Effector CD4-positive, alpha-beta T cell (primary cell): ENCODE data around the gene C14orf119.

Experiments
- DNase-seq: peaks from one replicate; pipeline ENCODE4 v3.0.0-alpha.2; 2020
- total RNA-seq: gene quantifications from one replicate; lab custom pipeline; 2026; lab: John Stamatoyannopoulos, UW

Gene C14orf119, protein sequence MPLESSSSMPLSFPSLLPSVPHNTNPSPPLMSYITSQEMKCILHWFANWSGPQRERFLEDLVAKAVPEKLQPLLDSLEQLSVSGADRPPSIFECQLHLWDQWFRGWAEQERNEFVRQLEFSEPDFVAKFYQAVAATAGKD
- 11.1 reads per million, percentile 34 among the genes with 10 or more reads in this experiment for total RNA-seq

DNA sequence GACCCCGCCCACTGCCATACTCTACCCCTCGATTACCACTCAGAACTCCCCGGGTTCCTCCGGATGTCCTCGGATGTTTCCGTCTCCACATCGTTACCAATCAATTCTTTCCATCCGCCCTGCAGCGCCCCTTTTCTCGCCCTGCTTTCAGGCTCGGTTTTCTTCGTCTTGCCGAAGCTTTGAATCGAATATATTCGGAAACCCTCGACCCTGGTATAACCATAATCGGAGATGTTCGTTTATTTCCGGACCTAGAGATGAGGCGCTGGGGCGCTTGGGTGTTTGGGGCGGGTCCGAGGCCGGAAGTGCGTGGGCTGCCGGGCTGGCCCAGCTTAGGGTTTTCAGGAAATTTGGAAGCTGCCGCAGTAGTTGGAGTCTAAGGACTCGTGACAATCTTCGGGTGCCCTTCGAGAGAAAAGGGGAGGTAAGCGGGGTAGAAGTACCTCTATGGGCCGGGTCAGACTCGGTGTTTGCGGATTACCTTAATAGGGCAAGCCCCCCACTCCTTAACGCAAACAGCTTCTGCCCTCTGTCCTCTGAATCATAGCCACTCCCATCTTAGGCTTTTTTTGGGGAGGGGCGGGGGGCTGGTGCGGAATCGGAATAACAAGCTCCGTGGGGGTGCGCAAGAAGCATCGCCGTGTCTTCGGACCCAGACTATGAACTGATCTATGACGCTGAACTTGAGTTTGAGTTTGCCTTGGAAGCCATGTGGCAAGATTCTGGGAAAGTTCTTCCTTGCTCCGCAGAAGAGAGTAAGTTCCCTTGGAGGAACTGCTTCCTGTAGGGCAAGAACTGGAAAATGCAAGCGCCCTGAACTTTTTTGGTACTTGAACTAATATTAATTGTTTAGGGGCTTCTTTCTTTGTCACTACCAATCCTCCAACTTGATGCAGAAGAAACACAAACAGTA lies at the start of gene C14orf119:
TSS of gene C14orf119 (plus strand) at position 310 of the 913 bp plus-strand sequence. CDS start 2,154 bp downstream, outside the sequence.
- DNase-seq, result peak; percentile 100

DNA sequence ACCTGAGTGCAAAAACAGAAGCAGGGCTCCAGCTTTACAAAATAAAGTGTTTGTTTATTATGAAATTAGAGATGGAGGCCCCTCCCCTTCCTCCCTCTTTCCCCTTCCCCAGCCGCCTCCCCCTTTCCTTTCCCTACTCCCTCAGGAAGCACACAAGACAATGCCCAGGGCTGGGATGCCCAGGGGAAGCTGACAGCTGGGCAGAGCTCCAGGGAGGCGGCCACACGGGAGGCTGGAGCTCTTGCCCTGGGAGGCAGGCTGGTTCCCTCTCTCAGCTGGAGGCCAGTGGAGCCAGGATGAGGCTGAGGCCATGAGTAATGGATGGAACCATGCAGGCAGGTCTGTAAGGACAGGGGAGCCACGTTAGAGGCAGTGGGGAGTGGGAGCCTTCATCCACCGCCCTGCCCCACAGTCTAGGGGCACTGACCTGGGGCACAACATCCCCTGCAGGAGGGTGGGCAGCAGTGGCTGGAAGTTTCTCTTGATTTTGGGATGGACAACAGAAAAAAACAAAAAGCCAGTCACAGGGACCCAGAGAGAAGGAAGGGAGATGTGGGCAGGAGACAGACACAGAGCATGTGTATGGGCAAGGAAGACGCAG lies 48.2 kb upstream of the C14orf119 start:
- DNase-seq, result no peak

DNA sequence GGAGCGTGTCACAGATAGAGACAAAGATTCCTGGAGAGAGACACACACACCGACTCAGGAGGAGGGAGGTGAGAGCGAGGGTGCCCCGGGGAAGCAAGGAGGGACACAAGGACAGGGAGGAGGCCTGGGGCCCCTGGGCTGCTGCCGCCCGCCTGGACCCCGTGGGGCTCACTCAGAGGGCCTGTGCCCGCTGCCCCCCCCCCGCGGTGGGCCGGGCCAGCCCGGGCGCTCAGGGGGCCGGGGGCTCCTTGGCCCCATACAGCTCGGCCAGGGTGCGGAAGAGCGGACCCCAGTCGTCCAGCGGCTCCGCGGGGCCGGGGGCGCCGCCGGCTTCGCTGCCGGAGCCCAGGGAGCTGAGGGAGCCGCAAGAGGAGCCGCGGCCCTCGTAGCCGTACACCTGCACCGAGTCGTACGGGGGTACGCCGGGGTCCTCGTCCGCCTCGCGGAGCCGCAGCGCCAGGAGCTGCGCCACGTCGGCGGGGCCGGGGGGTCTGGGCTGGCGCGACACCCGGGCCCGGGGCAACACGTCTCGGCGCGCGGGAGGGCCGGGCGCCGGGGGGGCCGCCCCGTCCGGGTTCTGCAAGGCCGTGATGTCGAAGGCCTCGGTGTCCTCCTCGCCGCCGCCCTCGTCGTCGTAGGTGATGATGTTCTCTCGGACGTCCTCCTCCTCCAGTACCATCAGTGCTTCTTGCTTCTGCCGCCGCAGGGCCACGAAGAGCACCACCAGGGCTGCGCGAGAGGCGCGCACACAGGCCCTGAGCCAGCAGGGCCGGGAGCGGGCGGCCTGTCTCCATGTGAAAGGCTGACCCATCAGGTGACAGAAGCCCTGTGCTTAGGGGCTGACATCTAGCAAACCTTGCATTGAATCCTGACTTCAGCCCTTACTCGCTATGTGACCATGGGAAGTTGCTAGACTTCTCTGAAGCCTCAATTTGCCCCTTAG lies 47.3 kb upstream of the C14orf119 start:
- DNase-seq, result no peak

DNA sequence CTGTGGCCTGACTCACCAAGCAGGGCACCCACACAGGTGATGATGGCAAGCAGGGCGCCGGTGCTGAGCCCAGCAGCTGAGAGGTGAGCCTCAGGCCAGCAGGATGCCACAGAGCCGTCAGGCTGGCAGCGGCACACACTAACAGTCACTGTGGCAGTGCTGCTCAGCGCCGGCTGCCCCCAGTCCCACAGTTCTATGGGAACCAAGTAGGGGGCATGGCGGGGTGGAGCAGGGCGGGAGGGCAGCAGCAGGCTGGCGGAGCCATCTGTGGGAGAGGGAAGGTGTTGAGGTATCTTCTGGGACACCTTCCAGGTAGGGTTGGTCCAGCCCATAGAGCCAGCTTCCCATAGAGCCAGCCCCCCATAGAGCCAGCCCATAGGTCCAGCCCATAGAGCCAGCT lies 46.3 kb upstream of the C14orf119 start:
- DNase-seq, result no peak

DNA sequence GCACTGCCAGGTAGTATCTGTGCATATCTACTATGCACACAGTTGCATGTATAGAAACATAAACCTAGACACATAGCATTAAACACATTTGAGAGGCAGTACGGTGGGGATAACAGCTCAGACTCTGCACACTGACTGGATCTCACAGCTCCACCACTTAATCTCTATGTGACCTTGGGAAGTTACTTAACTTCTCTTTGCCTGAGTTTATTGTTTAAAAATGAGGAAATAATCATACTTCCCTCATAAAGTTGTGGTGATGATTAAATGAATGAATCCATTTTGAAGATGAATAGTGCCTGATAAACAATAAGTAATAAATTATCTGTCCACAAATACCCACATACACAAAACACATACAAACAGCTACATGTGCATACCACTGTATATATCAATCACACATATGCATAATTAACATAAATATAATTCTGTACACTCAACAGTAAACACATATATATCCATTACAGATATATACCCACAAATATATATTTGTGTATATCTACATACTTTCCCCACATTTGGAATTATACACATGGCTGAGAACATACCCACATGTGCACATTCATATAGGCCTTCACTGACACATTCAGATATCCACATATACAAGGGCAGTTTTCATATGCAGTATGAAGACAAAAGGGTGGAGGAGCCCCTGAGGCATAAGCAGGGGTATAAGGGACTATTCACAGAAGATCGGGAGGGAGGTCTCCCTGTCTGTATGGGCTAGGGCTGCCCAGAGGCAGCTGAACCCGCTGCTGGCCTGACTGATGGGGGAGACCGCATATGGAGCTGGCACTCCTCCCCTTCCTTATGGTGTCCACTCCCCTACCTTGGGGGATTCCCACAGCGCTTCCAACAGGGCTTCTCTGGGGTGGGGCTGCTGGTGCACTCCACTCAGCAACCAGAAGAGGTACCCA lies 43.9 kb upstream of the C14orf119 start:
- no peak for DNase-seq

DNA sequence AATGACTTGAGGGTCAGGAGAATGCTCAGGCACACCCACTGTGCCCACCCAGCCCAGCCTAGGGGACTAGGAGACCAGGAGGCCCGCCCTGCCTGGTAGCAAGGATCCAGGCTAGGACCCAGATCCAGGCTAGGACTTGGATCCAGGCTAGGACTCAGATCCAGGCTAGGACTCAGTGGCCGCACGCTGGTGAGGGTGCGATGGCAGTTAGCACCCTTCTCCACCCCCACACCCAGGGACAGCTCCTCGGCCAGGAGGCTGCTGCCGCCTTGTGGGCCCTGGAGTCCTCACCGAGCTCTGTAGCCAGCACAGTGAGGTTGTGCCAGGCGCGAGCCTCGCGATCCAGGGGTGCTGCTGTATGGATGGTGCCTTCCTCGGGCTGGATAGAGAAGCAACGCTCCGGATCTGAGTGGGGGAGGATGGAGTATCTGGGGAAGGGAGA lies 43.1 kb upstream of the C14orf119 start:
- DNase-seq, result no peak

DNA sequence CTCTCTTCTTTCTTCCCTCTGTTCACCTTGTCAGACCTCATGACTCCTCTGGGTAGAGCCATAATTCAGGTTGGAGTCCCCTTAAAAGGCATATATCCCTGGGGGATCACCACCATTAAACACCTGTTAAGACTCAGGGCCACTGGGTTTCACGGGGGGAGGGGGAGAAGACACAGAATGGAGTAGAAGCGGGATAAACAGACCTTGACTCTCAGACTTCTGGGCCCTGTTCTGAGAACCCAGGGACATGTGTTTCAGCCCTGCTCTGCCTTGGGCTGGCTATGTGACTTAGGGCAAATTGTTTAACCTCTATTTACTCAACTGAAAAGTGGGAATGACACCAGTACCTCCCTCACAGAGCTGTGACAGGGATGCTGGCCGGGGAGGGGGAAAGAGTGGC lies 42.6 kb upstream of the C14orf119 start:
- DNase-seq, result no peak

DNA sequence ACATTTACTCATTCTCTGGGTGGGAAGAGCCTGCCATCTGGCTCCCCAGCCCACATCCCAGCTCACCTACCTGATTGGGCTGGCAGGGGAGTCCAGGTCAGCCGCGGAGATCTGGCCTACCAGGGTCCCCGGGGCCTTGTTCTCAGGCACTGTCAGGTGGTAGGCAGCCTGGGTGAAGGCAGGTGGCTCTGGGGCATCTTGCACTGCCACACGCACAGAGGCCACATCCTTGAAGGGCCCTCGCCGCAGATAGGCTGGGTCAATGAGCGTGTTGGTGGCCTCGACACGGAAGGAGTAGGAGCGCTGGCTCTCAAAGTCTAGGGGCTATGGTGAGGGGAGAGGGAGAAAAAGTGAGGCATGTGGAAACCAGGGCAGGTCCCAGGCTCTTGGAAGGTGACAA lies 41.9 kb upstream of the C14orf119 start:
- no peak for DNase-seq

DNA sequence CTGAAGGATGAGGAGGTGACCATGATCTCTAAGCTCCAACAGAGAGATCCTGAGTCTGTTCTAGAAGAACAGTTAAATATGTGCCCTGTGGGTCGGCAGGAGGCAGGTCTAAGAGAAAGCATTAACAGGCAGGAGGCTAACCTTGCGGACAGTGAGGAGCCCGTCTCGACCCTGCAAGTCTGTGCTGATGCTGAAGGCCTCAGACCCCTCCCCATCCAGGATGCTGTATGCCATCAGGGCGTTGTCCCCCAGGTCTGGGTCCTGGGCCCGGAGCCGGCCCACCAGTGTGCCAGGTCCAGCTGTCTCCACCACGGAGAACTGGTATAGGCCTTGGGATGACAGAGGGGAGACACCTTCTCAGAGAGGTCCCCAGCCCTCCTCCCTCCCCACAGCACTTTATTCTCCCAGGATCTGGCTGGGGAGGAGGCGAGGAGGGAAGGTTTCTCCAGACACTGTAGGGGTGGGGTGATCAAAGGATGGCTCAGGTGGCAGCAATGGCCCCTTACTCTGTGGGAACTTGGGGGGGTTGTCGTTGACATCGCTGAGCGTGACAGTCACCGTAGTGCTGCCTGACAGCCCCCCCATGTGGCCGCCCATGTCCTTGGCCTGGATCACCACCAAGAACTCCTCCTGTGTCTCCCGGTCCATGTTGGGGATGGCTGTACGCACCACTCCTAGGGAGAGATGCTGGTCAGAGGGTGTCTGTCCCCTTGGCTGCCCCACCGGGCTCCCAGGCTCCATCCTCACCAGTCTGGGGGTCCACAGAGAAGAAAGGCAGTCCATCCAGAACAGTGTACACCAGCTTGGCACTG lies 41.1 kb upstream of the C14orf119 start:
- no peak for DNase-seq

DNA sequence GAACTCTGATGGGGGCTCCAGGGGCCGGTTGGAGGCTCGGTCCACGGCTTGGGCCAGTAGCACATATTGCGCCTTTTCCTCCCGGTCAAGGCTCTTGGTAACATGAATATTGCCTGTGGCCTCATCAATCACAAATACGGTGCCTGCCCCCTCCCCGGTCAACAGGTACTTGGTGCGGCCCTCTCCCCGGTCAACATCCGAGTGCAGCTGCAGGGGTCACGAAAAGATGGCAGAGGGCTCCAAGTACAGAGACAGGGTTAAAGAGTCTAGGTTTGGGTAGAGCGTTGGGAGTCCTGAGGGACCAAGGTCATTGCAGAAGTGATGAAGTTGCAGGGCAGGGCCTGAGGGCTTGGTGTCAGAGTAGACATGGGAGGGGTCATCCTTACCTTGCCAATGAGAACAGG lies 40.2 kb upstream of the C14orf119 start:
- no peak for DNase-seq

DNA sequence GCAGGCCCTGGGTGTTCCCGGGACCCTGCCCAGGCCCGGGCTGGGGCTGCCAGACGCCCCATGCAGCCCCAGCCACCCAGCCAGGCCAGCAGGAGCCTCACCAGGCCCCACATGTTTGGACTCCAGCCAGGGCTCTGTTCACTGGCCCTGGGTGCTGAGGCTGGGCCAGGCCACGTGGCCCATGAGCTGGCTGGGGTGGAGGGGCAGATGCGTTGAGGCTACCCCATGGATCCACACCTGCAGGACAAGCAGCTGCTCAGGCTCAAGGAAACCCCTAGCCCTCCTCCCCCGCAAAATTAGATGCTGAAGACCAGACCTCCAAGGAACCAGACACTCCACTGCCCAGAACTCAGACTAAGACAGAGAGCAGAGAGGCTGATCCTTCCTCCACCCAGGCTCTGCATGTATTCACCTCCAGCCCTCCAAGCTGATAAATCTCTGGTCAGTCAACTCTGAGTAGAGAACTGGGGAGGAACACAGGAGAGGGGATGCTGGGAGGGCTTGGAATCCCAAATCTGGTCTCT lies 39.6 kb upstream of the C14orf119 start:
- no peak for DNase-seq

DNA sequence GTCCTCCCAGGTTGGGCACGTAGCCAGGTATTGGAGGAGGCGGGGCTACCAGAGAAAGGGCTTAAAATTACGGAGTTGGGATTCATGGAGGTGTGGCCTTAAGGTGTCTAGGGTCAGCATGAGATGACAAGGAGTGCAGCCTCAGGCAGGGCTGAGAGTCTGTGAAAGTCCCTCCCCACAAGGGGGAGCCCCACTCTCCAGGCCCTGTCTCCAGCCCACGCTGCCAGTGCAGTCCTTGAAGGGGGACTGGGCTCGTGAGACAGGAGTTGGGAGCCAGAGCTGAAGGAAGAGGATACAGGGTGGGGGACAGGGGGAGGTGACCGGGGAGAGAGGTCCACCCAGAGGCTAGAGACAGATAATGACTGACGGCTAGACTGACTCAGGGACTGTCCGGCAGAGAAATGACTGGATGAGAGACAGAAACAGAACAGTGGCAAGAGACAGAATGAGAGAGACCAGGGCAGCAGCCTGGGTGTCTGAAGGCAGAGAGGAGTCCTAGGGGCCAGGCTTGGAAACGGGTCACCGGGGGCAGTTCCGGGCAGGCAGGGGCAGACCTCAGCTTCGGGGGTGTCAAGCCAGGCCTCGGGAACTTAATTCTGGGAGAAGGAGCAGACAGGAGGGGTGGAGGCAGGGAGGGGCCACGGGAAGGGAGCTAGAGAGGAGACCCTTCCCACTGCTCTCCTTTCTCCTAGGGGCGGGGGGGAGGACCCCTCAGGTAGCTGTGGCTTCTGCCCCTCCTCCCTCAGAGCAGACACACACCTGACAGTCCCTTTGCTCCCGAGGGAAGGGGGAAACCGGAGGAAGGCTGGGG lies 39.0 kb upstream of the C14orf119 start:
- peak; percentile 64 for DNase-seq

DNA sequence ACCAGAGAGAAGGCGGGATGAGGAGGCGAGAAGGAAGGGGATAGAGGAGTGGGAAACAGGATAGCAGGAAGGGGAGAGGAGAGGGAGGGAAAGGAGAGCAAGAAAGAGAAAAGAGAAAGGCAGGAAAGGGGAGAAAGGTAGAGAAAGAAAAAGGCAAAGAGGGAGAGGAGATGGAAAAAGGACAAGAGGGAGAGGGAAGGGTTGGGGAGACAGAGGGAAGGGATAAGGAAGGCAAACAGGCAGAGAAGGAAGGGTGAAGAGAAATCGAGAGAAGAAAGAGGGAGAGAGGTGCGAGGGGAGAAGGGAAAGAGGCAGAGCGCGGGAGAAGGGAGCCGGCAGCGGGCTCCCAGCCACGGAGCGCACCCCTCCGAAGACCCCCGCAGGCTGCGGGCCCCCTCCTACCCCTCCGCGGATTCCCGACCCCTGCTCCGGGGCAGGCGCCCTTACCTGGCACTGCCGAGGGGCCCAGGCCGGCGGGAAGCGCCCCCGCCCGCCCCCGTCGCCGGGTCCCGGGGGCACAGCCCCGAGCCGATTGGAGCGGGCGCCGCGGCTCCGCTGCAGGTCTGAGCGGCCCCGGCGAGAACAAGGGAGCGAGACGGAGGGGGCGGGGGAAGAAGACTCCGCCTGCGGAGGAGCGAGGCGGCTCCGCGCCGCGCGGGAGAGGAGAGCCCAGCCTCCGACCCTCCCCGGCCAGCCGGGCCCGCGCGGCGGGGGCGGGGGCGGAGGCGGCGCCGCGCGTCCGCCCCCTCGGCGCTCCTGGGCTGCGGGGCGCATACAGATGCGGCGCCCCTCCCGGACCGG lies 38.1 kb upstream of the C14orf119 start, which contains the start of gene CDH24:
TSS of gene CDH24 (minus strand) at position 565 of the 801 bp plus-strand sequence. CDS start 1,787 bp downstream, outside the sequence.
- DNase-seq, result peak; percentile 64

DNA sequence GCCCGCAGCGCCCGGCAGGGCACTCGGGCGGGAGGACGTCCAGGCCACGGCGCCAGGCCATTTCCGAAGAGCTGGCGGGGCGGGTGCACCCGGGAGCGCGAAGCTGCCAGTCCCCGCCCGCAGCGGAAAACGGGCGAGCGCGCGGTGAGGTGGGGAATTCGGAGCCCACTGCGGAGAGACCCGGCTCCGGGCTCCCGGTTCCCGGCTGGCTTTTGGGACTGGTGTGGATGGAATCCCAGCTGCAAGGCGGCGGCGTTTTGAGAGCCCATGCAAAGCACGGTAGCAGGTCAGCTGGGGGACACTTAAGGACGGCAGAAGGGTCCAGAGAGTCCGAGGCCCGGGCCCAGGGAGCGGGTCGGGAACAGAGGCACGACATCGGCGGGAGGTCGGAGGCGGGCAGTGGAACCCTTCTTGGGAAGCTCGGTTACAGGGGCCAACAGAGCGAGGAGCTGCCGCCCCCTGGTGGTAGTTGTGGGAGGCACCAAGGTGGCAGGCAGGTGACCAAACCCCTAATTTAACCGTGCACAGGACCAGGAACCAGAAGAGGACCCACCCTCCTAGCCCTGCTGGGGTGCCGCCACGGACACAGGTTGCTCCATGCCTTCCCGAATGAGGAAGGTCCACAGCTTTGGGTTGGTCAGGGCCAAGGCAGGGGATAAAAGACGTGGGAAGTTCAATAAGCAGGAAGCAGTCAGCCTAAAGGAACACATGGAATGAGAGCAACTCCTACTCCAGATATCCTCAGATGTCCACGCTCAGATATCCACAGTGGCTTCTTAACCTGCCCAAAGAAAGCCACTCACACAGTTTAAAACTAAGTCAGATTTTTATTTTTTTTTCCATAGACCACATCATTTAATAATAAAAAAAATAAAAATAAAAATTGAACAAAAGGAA lies 37.3 kb upstream of the C14orf119 start:
- DNase-seq, result peak; percentile 85

DNA sequence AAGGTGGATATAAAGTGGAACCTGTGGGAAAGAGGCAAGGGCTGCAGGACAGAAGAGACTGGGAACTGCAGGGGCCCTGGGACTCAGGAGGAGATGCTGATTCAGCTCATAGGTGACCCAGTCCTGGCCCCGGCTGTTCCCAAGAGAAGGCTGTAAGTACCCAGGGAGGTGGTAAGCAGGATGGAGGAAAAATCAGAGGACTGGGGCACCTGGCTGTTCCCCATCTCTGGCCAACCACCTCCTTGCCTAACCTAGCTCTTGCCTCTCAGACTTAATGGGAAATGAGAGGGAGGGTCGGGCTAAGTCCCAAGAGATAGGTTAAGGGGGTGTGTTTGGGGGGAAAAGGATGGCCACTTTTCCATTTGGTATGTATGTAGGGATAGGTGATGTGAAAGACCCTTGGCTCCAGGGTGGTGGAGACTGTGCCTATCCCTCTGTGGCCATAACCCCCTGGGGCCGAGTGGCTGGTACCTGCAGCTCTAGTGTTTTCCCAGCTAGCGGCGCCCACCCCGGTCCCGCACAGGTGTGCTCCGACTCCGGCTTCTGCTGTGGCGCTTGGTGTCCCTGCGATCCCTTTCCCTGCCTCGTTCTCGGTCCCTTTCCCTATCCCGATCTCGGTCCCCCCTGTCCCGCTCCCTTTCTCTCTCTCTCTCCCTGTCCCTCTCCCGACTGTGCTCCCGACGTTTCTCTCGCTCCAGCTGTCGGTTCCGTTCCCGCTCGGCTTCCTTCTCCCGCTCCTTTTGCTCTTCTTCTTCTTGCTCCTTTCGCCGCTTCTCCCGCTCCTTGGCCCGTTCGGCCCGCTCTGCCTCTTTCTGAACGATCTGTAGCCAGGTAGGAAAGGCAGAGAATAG lies 36.4 kb upstream of the C14orf119 start:
- DNase-seq, result no peak
